Measurements from ENCODE around the gene GOPC. TPM values are rescaled to one million over a fixed set of nuclear protein-coding genes. Genes with fewer than 3 reads are reported as not detected.
"Not testable (repeated sequence)": the region's sequence is repeated elsewhere in the genome, so short reads cannot be mapped to it uniquely, and the experiment has no call there.

The GOPC gene
- total and polyA plus RNA-seq, 2 donors (not counting 3 experiments of a cell fraction or from before 2014, with no cell fraction given), result 7.8 to 22.8 TPM

- H3K27ac ChIP-seq (ENCODE audit: insufficient read depth, low read depth, low read length); H3K27me3 ChIP-seq (ENCODE audit: control insufficient read depth in 2 of 2, insufficient read depth in 2 of 2, low read length in 2 of 2); POLR2A ChIA-PET; H4K20me1 ChIP-seq (replicated peaks; ENCODE audit: control insufficient read depth, extremely low read depth, insufficient read depth, low read length); H3K9me1 ChIP-seq (replicated peaks; ENCODE audit: control insufficient read depth, extremely low read depth, insufficient read depth, low read length); FAIRE-seq; BruUV-seq (replicated peaks); H2AFZ ChIP-seq (ENCODE audit: low read depth, low read length); dilution Hi-C loops (cut with MboI; ENCODE audit: extremely low pct_ligation_motif_present, low sequenced_read_pairs); H3K4me2 ChIP-seq (ENCODE audit: insufficient read depth, low read length); H3K9ac ChIP-seq (replicated peaks; ENCODE audit: extremely low read depth, insufficient read depth, low read length); DNase-seq (ENCODE audit: low read depth, low spot score); H3K9me3 ChIP-seq (replicated peaks; ENCODE audit: control insufficient read depth, insufficient read depth, low read length); H3K4me3 ChIP-seq (replicated peaks in 1 of 3; ENCODE audit: insufficient read depth in 1 of 3, low read depth in 1 of 3, low read length in 3 of 3); H3K36me3 ChIP-seq (ENCODE audit: control insufficient read depth in 2 of 2, extremely low read depth in 1 of 2, insufficient read depth in 2 of 2, low read length in 2 of 2); intact Hi-C loops (cut with micrococcal nuclease): not testable (repeated sequence)
- Histone ChIP-seq H3K4me1 (ENCODE audit: control insufficient read depth, extremely low read depth, insufficient read depth, low read length) (peaks cover 20% of the 10 kb centered on the region), H3K79me2 (ENCODE audit: control insufficient read depth, insufficient read depth, low read length) (peaks cover 52% of the 10 kb centered on the region)
- CTCF ChIA-PET, result interaction anchor here (1.7 kb wide), 1 partner anchor 68 kb away, joined by 11 read pairs; no protein-coding TSS in a partner anchor
Observed at GRCh38 chr6:117517995-117518394, 84.3 kb downstream of the GOPC start.

GRCh38 chr6:117515326-117515725 is 87.0 kb downstream of the GOPC start:
- Histone ChIP-seq H3K27me3 (ENCODE audit: control insufficient read depth in 2 of 2, insufficient read depth in 2 of 2, low read length in 2 of 2) (no peaks in the 10 kb centered on the region), H3K79me2 (ENCODE audit: control insufficient read depth, insufficient read depth, low read length) (peaks cover 49% of the 10 kb centered on the region), H3K9me3 (replicated peaks; ENCODE audit: control insufficient read depth, insufficient read depth, low read length) (no peaks in the 10 kb centered on the region), H3K4me2 (ENCODE audit: insufficient read depth, low read length) (no peak overlapping the region), H3K27ac (ENCODE audit: insufficient read depth, low read depth, low read length) (no peak overlapping the region), H2AFZ (ENCODE audit: low read depth, low read length) (no peak overlapping the region), H3K9me1 (replicated peaks; ENCODE audit: control insufficient read depth, extremely low read depth, insufficient read depth, low read length) (no peaks in the 10 kb centered on the region), H4K20me1 (replicated peaks; ENCODE audit: control insufficient read depth, extremely low read depth, insufficient read depth, low read length) (no peaks in the 10 kb centered on the region), H3K4me3 (replicated peaks in 1 of 3; ENCODE audit: insufficient read depth in 1 of 3, low read depth in 1 of 3, low read length in 3 of 3) (no peak overlapping the region), H3K9ac (replicated peaks; ENCODE audit: extremely low read depth, insufficient read depth, low read length) (no peak overlapping the region), H3K36me3 (ENCODE audit: control insufficient read depth in 2 of 2, extremely low read depth in 1 of 2, insufficient read depth in 2 of 2, low read length in 2 of 2) (peaks cover 4% of the 10 kb centered on the region in 2 experiments), H3K4me1 (ENCODE audit: control insufficient read depth, extremely low read depth, insufficient read depth, low read length) (no peaks in the 10 kb centered on the region)
- intact Hi-C loops (cut with micrococcal nuclease), result no loop called here
- no peak for FAIRE-seq
- TF ChIP-seq POLR2A (IDR thresholded peaks at IDR 0.05; ENCODE audit: low read depth, low read length) (no peak), GATA2 (IDR thresholded peaks at IDR 0.05; ENCODE audit: insufficient read depth, insufficient read length, low read depth, low read length) (no peak), MYC (IDR thresholded peaks at IDR 0.05; ENCODE audit: low read depth, low read length) (no peak), FOS (IDR thresholded peaks at IDR 0.05; ENCODE audit: borderline replicate concordance, insufficient read depth, low read length) (no peak), POLR2AphosphoS5 (IDR thresholded peaks at IDR 0.05; ENCODE audit: insufficient read depth, low read depth, low read length) (no peak), JUN (IDR thresholded peaks at IDR 0.05; ENCODE audit: borderline replicate concordance, insufficient read depth, insufficient read length, low read depth) (no peak)
- TF ChIP-seq, protein P1, sequence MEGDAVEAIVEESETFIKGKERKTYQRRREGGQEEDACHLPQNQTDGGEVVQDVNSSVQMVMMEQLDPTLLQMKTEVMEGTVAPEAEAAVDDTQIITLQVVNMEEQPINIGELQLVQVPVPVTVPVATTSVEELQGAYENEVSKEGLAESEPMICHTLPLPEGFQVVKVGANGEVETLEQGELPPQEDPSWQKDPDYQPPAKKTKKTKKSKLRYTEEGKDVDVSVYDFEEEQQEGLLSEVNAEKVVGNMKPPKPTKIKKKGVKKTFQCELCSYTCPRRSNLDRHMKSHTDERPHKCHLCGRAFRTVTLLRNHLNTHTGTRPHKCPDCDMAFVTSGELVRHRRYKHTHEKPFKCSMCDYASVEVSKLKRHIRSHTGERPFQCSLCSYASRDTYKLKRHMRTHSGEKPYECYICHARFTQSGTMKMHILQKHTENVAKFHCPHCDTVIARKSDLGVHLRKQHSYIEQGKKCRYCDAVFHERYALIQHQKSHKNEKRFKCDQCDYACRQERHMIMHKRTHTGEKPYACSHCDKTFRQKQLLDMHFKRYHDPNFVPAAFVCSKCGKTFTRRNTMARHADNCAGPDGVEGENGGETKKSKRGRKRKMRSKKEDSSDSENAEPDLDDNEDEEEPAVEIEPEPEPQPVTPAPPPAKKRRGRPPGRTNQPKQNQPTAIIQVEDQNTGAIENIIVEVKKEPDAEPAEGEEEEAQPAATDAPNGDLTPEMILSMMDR (IDR thresholded peaks at IDR 0.05; ENCODE audit: extremely low read depth in 1 of 2, insufficient read depth in 1 of 2, low read depth in 1 of 2, low read length in 2 of 2), result no peak
- no TSS peak for BruUV-seq (replicated peaks)
- ChIA-PET POLR2A (no interaction called here), CTCF (no interaction called here)
- dilution Hi-C loops (cut with MboI; ENCODE audit: extremely low pct_ligation_motif_present, low sequenced_read_pairs), result no loop called here
- no peak for DNase-seq (ENCODE audit: low read depth, low spot score)
